Measurements from ENCODE around the gene PRKCZ. TPM values are rescaled to one million over a fixed set of nuclear protein-coding genes. Genes with fewer than 3 reads are reported as not detected.

Gene PRKCZ
- total RNA-seq, 1 donor from 2014 or later = 37.6 TPM

DNA sequence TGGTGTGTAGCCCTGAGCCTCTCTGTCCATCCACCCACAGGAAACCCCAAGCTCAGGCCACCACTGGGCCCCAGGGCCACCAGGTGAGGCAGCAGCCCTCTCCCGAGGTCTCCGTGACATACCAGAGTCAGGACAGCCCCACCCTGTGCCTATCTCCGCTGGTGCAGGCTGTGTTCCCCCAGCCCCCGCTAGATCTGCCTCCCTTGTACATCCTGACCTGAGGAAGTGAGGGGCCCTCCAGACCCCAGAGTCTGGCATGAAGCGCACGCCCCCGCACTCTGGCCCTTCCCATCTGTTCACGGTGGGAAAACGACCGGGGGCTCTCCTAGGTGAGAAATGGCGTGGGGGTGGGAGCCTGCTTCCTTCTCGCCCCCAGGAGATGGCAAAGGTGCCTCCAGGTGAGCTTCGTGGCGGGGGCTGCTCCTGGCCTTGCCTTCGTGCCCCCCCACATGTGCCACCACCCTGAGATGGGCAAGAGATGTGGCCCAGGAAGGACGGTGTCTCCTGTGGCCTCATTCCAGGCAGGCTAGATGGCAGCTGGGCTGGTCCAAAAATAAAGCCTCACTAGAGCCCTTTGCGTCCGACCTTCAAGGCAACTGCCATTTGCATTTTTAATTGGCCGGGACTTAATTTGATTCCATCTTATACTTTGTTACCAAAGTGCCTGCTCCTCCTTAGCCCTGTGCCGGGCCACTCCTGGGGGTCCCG, 28.0 kb upstream of the PRKCZ start:
- Histone ChIP-seq H3K36me3 (ENCODE audit: control insufficient read depth, insufficient read depth, low read length) (no peaks in the 10 kb centered on the region), H3K4me3 (ENCODE audit: low read depth, low read length) (no peak overlapping the region), H3K27me3 (ENCODE audit: control insufficient read depth, insufficient read depth, low read length) (peaks cover 82% of the 10 kb centered on the region)
- TF ChIP-seq, protein P1, sequence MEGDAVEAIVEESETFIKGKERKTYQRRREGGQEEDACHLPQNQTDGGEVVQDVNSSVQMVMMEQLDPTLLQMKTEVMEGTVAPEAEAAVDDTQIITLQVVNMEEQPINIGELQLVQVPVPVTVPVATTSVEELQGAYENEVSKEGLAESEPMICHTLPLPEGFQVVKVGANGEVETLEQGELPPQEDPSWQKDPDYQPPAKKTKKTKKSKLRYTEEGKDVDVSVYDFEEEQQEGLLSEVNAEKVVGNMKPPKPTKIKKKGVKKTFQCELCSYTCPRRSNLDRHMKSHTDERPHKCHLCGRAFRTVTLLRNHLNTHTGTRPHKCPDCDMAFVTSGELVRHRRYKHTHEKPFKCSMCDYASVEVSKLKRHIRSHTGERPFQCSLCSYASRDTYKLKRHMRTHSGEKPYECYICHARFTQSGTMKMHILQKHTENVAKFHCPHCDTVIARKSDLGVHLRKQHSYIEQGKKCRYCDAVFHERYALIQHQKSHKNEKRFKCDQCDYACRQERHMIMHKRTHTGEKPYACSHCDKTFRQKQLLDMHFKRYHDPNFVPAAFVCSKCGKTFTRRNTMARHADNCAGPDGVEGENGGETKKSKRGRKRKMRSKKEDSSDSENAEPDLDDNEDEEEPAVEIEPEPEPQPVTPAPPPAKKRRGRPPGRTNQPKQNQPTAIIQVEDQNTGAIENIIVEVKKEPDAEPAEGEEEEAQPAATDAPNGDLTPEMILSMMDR (IDR thresholded peaks at IDR 0.05; ENCODE audit: insufficient read depth, low read length, poor library complexity, severe bottlenecking) = no peak
- DNase-seq (ENCODE audit: low read depth) = no peak

DNA sequence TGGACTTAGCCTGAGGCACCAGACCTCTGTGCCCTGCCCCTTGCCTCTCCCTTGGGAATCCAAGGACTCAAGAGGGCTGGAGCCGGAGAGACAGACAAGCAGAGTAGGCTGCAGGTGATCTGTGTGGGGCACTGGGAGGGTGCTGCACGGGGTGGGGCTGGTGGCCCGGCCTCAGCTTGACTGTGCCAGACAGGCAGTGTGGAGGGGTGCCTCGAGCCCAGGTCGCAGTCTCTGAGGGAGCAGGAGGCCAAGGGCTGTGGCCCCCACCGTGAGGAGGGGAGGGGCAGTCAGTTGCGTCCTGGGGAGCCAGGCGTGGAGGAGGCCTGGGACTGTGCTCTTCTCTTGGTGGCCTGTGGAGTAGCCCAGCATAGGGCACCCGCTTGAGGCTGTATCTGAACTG, 27.0 kb upstream of the PRKCZ start:
- Histone ChIP-seq H3K4me3 (ENCODE audit: low read depth, low read length) (no peak overlapping the region), H3K27me3 (ENCODE audit: control insufficient read depth, insufficient read depth, low read length) (peaks cover 78% of the 10 kb centered on the region), H3K36me3 (ENCODE audit: control insufficient read depth, insufficient read depth, low read length) (no peaks in the 10 kb centered on the region)
- DNase-seq (ENCODE audit: low read depth) = no peak
- TF ChIP-seq, protein P1 (IDR thresholded peaks at IDR 0.05; ENCODE audit: insufficient read depth, low read length, poor library complexity, severe bottlenecking) = no peak

DNA sequence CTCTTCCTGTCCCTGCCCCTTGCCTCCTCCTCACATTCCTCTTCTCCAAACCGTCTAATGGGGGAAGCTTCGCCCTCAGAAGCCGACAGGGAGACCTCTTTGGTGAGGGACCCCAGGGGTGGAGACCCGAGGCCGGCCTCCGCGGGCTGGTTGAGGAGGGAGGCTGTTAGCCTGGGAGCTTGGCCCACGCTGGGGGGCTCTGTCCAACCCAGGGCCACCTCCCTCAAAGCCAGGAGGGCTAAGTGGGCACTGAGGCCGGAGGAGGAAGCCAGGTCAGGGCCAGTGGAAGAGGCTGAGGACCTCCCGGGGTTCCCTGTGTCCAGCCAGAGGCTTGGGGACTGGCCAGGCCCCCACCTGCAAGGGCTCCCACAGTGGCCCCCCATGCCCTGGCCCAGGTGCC, 25.8 kb upstream of the PRKCZ start:
- no peak for DNase-seq (ENCODE audit: low read depth)
- H3K4me3 ChIP-seq (ENCODE audit: low read depth, low read length) = no peak overlapping the region
- H3K36me3 ChIP-seq (ENCODE audit: control insufficient read depth, insufficient read depth, low read length) = no peaks in the 10 kb centered on the region
- TF ChIP-seq, protein P1 (IDR thresholded peaks at IDR 0.05; ENCODE audit: insufficient read depth, low read length, poor library complexity, severe bottlenecking) = no peak
- H3K27me3 ChIP-seq (ENCODE audit: control insufficient read depth, insufficient read depth, low read length) = peaks cover 68% of the 10 kb centered on the region

DNA sequence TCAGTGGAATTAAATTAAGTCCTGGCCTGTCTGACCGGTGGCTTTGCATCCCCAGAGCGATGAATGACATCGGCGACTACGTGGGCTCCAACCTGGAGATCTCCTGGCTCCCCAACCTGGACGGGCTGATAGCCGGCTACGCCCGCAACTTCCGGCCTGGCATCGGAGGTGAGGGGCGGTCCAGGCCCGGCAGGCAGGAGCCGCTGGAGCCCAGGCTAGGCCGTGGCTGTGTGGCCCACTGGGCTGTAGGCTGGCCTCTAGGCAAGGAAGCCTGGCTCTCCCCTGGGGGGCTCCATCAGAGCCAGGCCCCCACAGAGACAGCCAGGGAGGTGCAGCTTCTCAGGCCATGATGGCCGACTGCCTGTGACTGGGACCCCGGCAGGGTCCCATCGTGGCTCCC, 25.3 kb upstream of the PRKCZ start:
- Histone ChIP-seq H3K36me3 (ENCODE audit: control insufficient read depth, insufficient read depth, low read length) (no peaks in the 10 kb centered on the region), H3K4me3 (ENCODE audit: low read depth, low read length) (no peak overlapping the region), H3K27me3 (ENCODE audit: control insufficient read depth, insufficient read depth, low read length) (peaks cover 64% of the 10 kb centered on the region)
- no peak for DNase-seq (ENCODE audit: low read depth)
- TF ChIP-seq, protein P1 (IDR thresholded peaks at IDR 0.05; ENCODE audit: insufficient read depth, low read length, poor library complexity, severe bottlenecking) = no peak

DNA sequence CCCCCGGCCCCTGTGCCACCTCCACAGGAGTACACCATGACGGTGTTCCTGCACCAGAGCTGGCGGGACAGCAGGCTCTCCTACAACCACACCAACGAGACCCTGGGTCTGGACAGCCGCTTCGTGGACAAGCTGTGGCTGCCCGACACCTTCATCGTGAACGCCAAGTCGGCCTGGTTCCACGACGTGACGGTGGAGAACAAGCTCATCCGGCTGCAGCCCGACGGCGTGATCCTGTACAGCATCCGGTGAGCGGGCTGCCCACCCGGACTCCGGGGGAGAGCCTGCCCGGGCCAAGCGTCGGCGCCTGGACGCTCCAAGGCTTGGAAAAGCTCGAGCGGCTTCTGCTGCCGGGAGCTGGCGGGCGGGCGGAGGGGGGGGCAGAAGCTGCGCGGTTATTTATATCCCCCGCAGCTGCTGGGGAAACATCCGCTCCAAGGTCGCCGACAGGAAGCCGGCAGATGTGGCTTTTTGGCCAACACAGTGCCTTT, 24.7 kb upstream of the PRKCZ start:
- H3K27me3 ChIP-seq (ENCODE audit: control insufficient read depth, insufficient read depth, low read length) = peaks cover 63% of the 10 kb centered on the region
- TF ChIP-seq, protein P1 (IDR thresholded peaks at IDR 0.05; ENCODE audit: insufficient read depth, low read length, poor library complexity, severe bottlenecking) = no peak
- no peaks in the 10 kb centered on the region for H3K36me3 ChIP-seq (ENCODE audit: control insufficient read depth, insufficient read depth, low read length)
- no peak overlapping the region for H3K4me3 ChIP-seq (ENCODE audit: low read depth, low read length)
- DNase-seq (ENCODE audit: low read depth) = no peak
